Keratinocyte (primary cell): Measurements from ENCODE around the gene NR1H2. TPM values are rescaled to one million over a fixed set of nuclear protein-coding genes. Genes with fewer than 3 reads are reported as not detected.

Experiments used
- DNase-seq: peaks from one replicate; pipeline ENCODE4 v3.0.0-alpha.2; 2011; ENCODE audit warnings: low read depth, missing footprints, low spot score
- FAIRE-seq: peaks from 2 replicates; lab custom pipeline; 2011; peaks lifted over from hg19 to GRCh38; lab: Jason Lieb, UNC
- H2AFZ ChIP-seq: 2 replicates; pipeline ENCODE4 v1.6.0; 2012; ENCODE audit warnings: low read length, control low read depth, inconsistent platforms; ENCODE audit not compliant: control insufficient read depth
- H3K27ac ChIP-seq: 2 replicates; pipeline ENCODE4 v1.5.1; 2011; ENCODE audit warnings: low read length; ENCODE audit not compliant: control insufficient read depth, insufficient read depth
- H3K27me3 ChIP-seq: 3 replicates; pipeline ENCODE4 v1.6.0; 2011; ENCODE audit warnings: low read length; ENCODE audit not compliant: control insufficient read depth, insufficient read depth; ENCODE audit errors: extremely low read depth
- H3K36me3 ChIP-seq, 2 experiments: 2 replicates in 1 of 2; 3 replicates in 1 of 2; pipeline ENCODE4 v1.5.1; 2011; ENCODE audit warnings: low read length in 2 of 2, mild to moderate bottlenecking in 1 of 2; ENCODE audit not compliant: control insufficient read depth in 2 of 2, insufficient read depth in 2 of 2; ENCODE audit errors: extremely low read depth in 1 of 2
- H3K4me1 ChIP-seq: 3 replicates; pipeline ENCODE4 v1.5.1; 2011; ENCODE audit warnings: low read length; ENCODE audit not compliant: control insufficient read depth, insufficient read depth; ENCODE audit errors: extremely low read depth
- H3K4me2 ChIP-seq: 3 replicates; pipeline ENCODE4 v1.6.0; 2011; ENCODE audit warnings: low read depth, low read length; ENCODE audit not compliant: control insufficient read depth, insufficient read depth; ENCODE audit errors: extremely low read depth
- H3K4me3 ChIP-seq, 3 experiments: fragments of 200-600 bp in 1 of 3; sonication (generic) in 1 of 3; 2 replicates in 2 of 3; 3 replicates in 1 of 3; pipeline ENCODE4 v1.5.1; 2011 to 2016; ENCODE audit warnings: low read length in 3 of 3, mild to moderate bottlenecking in 3 of 3, control low read depth in 2 of 3, inconsistent platforms in 1 of 3, low read depth in 1 of 3, mixed read lengths in 1 of 3, mixed run types in 1 of 3, moderate library complexity in 1 of 3; ENCODE audit not compliant: control insufficient read depth in 2 of 3, insufficient read depth in 2 of 3; ENCODE audit errors: extremely low read depth in 1 of 3
- H3K79me2 ChIP-seq: 2 replicates; pipeline ENCODE4 v1.6.0; 2012; ENCODE audit warnings: low read length; ENCODE audit not compliant: control insufficient read depth, insufficient read depth
- H3K9ac ChIP-seq: 3 replicates; pipeline ENCODE4 v1.6.0; 2011; ENCODE audit warnings: low read length; ENCODE audit not compliant: control insufficient read depth, insufficient read depth; ENCODE audit errors: extremely low read depth
- H3K9me1 ChIP-seq: 3 replicates; pipeline ENCODE4 v1.6.0; 2011; ENCODE audit warnings: low read length; ENCODE audit not compliant: control insufficient read depth, insufficient read depth; ENCODE audit errors: extremely low read depth
- H3K9me3 ChIP-seq: 2 replicates; pipeline ENCODE4 v1.5.1; 2012; ENCODE audit warnings: low read depth, low read length; ENCODE audit not compliant: control insufficient read depth
- H4K20me1 ChIP-seq: 3 replicates; pipeline ENCODE4 v1.6.0; 2011; ENCODE audit warnings: low read length; ENCODE audit not compliant: control insufficient read depth, insufficient read depth; ENCODE audit errors: extremely low read depth
- EZH2 ChIP-seq: IDR thresholded peaks from one replicate; pipeline ENCODE4 v1.6.1; 2012; ENCODE audit warnings: inconsistent platforms, mild to moderate bottlenecking, low read length, moderate library complexity
- dilution Hi-C: fragments of 300-500 bp; cut with MboI; formaldehyde crosslinking; loops from one replicate; pipeline ENCODE4 v1.7.0; 2020; ENCODE audit warnings: low sequenced_read_pairs; ENCODE audit not compliant: extremely low pct_ligation_motif_present
- polyA plus RNA-seq, 5 experiments: library from polyadenylated mRNA; depleted of rRNA in 3 of 5; stranded (reverse) in 3 of 5; stranded (forward) in 1 of 5; unstranded in 1 of 5; fragments of >200 nt; gene quantifications; 1 replicate in 1 of 5; 2 replicates in 3 of 5; 3 replicates in 1 of 5; pipeline versions ENCODE4 v1.2.1 to v1.2.3, GENCODE V29; 2011 to 2012; ENCODE audit warnings: missing spikeins in 2 of 5, low read depth in 1 of 5, low replicate concordance in 1 of 5
- TF ChIP-seq, protein P1 (sequence below), 3 experiments: IDR thresholded peaks in 1 of 3; conservative IDR thresholded peaks in 1 of 3; optimal IDR thresholded peaks in 1 of 3; 2 replicates in 2 of 3; 3 replicates in 1 of 3; pipeline versions ENCODE3 to v1.5.1; 2011; ENCODE audit warnings: low read length in 3 of 3, mild to moderate bottlenecking in 3 of 3, moderate library complexity in 2 of 3, control low read depth in 1 of 3, inconsistent platforms in 1 of 3; ENCODE audit not compliant: insufficient read depth in 2 of 3; ENCODE audit errors: extremely low read depth in 1 of 3

NR1H2 gene
- polyA plus RNA-seq, 1 donor (not counting 4 experiments of a cell fraction or from before 2014, with no cell fraction given) = 19.5 TPM

DNA sequence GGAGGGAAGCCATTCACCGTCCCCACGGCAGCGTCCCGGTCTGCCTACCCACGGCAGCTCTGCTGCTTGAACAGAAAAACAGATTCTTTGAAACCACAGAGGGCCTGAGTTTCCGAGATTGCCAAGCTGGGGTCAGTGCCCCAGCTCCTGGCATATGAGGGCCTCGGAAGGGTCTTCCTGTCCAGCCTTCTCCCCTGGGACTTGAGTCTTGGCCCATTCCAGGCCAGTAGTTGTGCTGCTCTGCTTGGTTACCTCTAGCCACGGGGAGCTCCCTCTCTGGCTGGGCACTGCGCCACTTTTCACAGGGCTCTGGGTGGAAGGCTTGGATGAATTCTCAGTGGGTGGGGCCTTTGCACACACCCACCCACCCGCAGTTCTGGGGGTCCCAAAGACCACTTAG is 33.9 kb downstream of the NR1H2 start:
- no peak for TF ChIP-seq EZH2
- TF ChIP-seq, protein P1, sequence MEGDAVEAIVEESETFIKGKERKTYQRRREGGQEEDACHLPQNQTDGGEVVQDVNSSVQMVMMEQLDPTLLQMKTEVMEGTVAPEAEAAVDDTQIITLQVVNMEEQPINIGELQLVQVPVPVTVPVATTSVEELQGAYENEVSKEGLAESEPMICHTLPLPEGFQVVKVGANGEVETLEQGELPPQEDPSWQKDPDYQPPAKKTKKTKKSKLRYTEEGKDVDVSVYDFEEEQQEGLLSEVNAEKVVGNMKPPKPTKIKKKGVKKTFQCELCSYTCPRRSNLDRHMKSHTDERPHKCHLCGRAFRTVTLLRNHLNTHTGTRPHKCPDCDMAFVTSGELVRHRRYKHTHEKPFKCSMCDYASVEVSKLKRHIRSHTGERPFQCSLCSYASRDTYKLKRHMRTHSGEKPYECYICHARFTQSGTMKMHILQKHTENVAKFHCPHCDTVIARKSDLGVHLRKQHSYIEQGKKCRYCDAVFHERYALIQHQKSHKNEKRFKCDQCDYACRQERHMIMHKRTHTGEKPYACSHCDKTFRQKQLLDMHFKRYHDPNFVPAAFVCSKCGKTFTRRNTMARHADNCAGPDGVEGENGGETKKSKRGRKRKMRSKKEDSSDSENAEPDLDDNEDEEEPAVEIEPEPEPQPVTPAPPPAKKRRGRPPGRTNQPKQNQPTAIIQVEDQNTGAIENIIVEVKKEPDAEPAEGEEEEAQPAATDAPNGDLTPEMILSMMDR (optimal IDR thresholded peaks at IDR 0.05 in 1 of 3, IDR thresholded peaks at IDR 0.05 in 1 of 3, conservative IDR thresholded peaks at IDR 0.05 in 1 of 3; ENCODE audit: extremely low read depth in 1 of 3, insufficient read depth in 2 of 3, low read length in 3 of 3) = no peak
- Histone ChIP-seq H3K9me3 (no peaks in the 10 kb centered on the region), H3K36me3 (peaks cover 9 to 11% of the 10 kb centered on the region in 2 experiments), H3K9ac (no peak overlapping the region), H4K20me1 (no peaks in the 10 kb centered on the region), H3K4me2 (no peak overlapping the region), H3K4me1 (no peaks in the 10 kb centered on the region), H3K4me3 (no peak overlapping the region), H2AFZ (no peak overlapping the region), H3K27ac (no peak overlapping the region), H3K27me3 (no peaks in the 10 kb centered on the region), H3K9me1 (no peaks in the 10 kb centered on the region), H3K79me2 (no peaks in the 10 kb centered on the region)
- DNase-seq (no peak), FAIRE-seq (no peak)
- dilution Hi-C loops = no loop called here

DNA sequence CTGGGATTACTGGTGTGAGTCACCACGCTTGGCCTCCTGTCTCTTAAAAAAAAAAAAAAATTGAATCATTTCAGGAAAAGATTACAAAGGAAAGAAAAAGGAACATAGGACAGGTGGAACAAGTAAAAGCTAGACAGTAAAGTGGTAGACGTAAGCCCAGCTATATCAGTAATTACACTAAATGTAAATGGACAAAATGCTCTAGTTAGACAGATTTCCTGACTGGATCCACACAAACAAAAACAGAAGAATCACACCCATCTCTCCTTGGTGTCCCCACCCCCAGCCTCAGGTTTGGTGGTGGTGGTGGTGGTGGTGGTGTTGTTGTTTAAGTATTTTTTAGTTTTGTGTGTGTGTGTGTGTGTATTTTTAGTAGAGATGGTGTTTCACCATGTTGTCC is 36.2 kb downstream of the NR1H2 start:
- dilution Hi-C loops = no loop called here
- H3K36me3 ChIP-seq = peaks cover 6 to 11% of the 10 kb centered on the region in 2 experiments
- no peak for DNase-seq

More for the DNA sequence above, 36.2 kb downstream of the NR1H2 start:
- no peaks in the 10 kb centered on the region for H3K79me2 ChIP-seq
- no peak for FAIRE-seq
- H4K20me1 ChIP-seq = no peaks in the 10 kb centered on the region
- H3K9me1 ChIP-seq = no peaks in the 10 kb centered on the region
- no peaks in the 10 kb centered on the region for H3K27me3 ChIP-seq
- H2AFZ ChIP-seq = no peak overlapping the region
- H3K4me1 ChIP-seq = no peaks in the 10 kb centered on the region
- H3K4me3 ChIP-seq = no peak overlapping the region
- no peak overlapping the region for H3K4me2 ChIP-seq
- H3K9me3 ChIP-seq = no peaks in the 10 kb centered on the region
- no peak overlapping the region for H3K9ac ChIP-seq
- TF ChIP-seq EZH2 = no peak
- TF ChIP-seq, protein P1 (optimal IDR thresholded peaks at IDR 0.05 in 1 of 3, IDR thresholded peaks at IDR 0.05 in 1 of 3, conservative IDR thresholded peaks at IDR 0.05 in 1 of 3; ENCODE audit: extremely low read depth in 1 of 3, insufficient read depth in 2 of 3, low read length in 3 of 3) = no peak
- H3K27ac ChIP-seq = no peak overlapping the region
